WTC11 (cell line): Measurements from ENCODE around the gene TAF4. TPM values are rescaled to one million over a fixed set of nuclear protein-coding genes. Genes with fewer than 3 reads are reported as not detected.

Source experiments
- ATAC-seq: fragments of 200-7000 bp; cut with Tn5 transposase; 2 replicates; pipeline ENCODE4 v1.10.0; 2021; ENCODE audit warnings: mild to moderate bottlenecking, moderate library complexity
- CTCF ChIA-PET: fragments of 300-600 bp; sonication (Branson Sonifier 250); formaldehyde crosslinking; loops from one replicate; lab custom pipeline; 2021; ENCODE audit warnings: antibody characterized with exemption; lab: Charles Lee
- POLR2A ChIA-PET: fragments of 350-600 bp; sonication (Branson Sonifier 250); formaldehyde crosslinking; loops from one replicate; lab custom pipeline; 2021; ENCODE audit warnings: antibody characterized with exemption; lab: Charles Lee
- DNase-seq: peaks from one replicate; pipeline ENCODE4 v3.0.0; 2021; ENCODE audit warnings: low spot score
- H3K27ac Mint-ChIP-seq: 2 replicates; pipeline ENCODE4 v1.8.0; 2021; ENCODE audit warnings: mixed read lengths
- H3K27me3 Mint-ChIP-seq: 2 replicates; pipeline ENCODE4 v1.8.0; 2021; ENCODE audit warnings: low read depth, mild to moderate bottlenecking, moderate library complexity, mixed read lengths
- H3K36me3 Mint-ChIP-seq: 2 replicates; pipeline ENCODE4 v1.8.0; 2021; ENCODE audit warnings: mixed read lengths
- H3K4me1 Mint-ChIP-seq: 2 replicates; pipeline ENCODE4 v1.8.0; 2022; ENCODE audit warnings: mixed read lengths
- H3K4me3 Mint-ChIP-seq: 2 replicates; pipeline ENCODE4 v1.8.0; 2021; ENCODE audit warnings: mild to moderate bottlenecking, moderate library complexity, mixed read lengths
- H3K9me3 Mint-ChIP-seq: 2 replicates; pipeline ENCODE4 v1.8.0; 2021; ENCODE audit warnings: mixed read lengths
- AFF4 ChIP-seq: sonication (generic); formaldehyde crosslinking; IDR thresholded peaks from 2 replicates; pipeline ENCODE4 v1.8.1; 2023; ENCODE audit warnings: mild to moderate bottlenecking, missing genetic modification reagents, borderline replicate concordance
- ATF3 ChIP-seq: sonication (generic); formaldehyde crosslinking; conservative IDR thresholded peaks from 2 replicates; pipeline ENCODE4 v1.8.1; 2022; ENCODE audit warnings: mild to moderate bottlenecking, missing genetic modification reagents
- ESRRA ChIP-seq: sonication (generic); formaldehyde crosslinking; IDR thresholded peaks from 2 replicates; pipeline ENCODE4 v1.8.1; 2022; ENCODE audit warnings: mild to moderate bottlenecking, missing genetic modification reagents, borderline replicate concordance
- FOXJ3 ChIP-seq: sonication (generic); formaldehyde crosslinking; IDR thresholded peaks from 2 replicates; pipeline ENCODE4 v1.9.0; 2021; ENCODE audit warnings: missing genetic modification reagents, mild to moderate bottlenecking, borderline replicate concordance
- FOXP1 ChIP-seq: sonication (generic); formaldehyde crosslinking; IDR thresholded peaks from 2 replicates; pipeline ENCODE4 v1.8.0; 2022; ENCODE audit warnings: missing genetic modification reagents, mild to moderate bottlenecking, moderate library complexity, borderline replicate concordance
- FOXP4 ChIP-seq: sonication (generic); formaldehyde crosslinking; IDR thresholded peaks from 2 replicates; pipeline ENCODE4 v1.8.0; 2022; ENCODE audit warnings: mild to moderate bottlenecking, missing genetic modification reagents
- MLX ChIP-seq: sonication (generic); formaldehyde crosslinking; IDR thresholded peaks from 2 replicates; pipeline ENCODE4 v1.8.1; 2023; ENCODE audit warnings: mild to moderate bottlenecking, missing genetic modification reagents, moderate library complexity
- MYBL2 ChIP-seq: sonication (generic); formaldehyde crosslinking; IDR thresholded peaks from 2 replicates; pipeline ENCODE4 v1.8.1; 2023; ENCODE audit warnings: mild to moderate bottlenecking, moderate library complexity, missing genetic modification reagents
- NFE2L1 ChIP-seq: sonication (generic); formaldehyde crosslinking; IDR thresholded peaks from 2 replicates; pipeline ENCODE4 v1.8.1; 2023; ENCODE audit warnings: missing genetic modification reagents
- NR3C1 ChIP-seq: sonication (generic); formaldehyde crosslinking; conservative IDR thresholded peaks from 2 replicates; pipeline ENCODE4 v1.8.1; 2023; ENCODE audit warnings: low read depth, mild to moderate bottlenecking, missing genetic modification reagents
- OVOL2 ChIP-seq: fragments of 250-450 bp; sonication (Bioruptor Pico); IDR thresholded peaks from 2 replicates; pipeline ENCODE4 v1.9.0; 2021; ENCODE audit warnings: mild to moderate bottlenecking, borderline replicate concordance
- PRRX2 ChIP-seq: fragments of 250-450 bp; sonication (Bioruptor Pico); IDR thresholded peaks from 2 replicates; pipeline ENCODE4 v1.8.0; 2021; ENCODE audit warnings: mild to moderate bottlenecking
- TCF7 ChIP-seq: sonication (generic); formaldehyde crosslinking; IDR thresholded peaks from 2 replicates; pipeline ENCODE4 v1.8.0; 2022; ENCODE audit warnings: mild to moderate bottlenecking, low read depth, missing genetic modification reagents, moderate library complexity
- USF1 ChIP-seq: sonication (generic); formaldehyde crosslinking; IDR thresholded peaks from 2 replicates; pipeline ENCODE4 v1.8.0; 2022; ENCODE audit warnings: mild to moderate bottlenecking, missing genetic modification reagents
- ZBTB21 ChIP-seq: sonication (generic); formaldehyde crosslinking; IDR thresholded peaks from 2 replicates; pipeline ENCODE4 v1.8.1; 2023; ENCODE audit warnings: mild to moderate bottlenecking, missing genetic modification reagents, borderline replicate concordance
- ZMAT4 ChIP-seq: fragments of 250-450 bp; sonication (Bioruptor Pico); IDR thresholded peaks from 2 replicates; pipeline ENCODE4 v1.9.0; 2021; ENCODE audit warnings: mild to moderate bottlenecking
- ZNF512 ChIP-seq: sonication (generic); formaldehyde crosslinking; IDR thresholded peaks from 2 replicates; pipeline ENCODE4 v1.8.1; 2022; ENCODE audit warnings: missing genetic modification reagents, borderline replicate concordance
- ZNF532 ChIP-seq: fragments of 250-450 bp; sonication (Bioruptor Pico); IDR thresholded peaks from 2 replicates; pipeline ENCODE4 v1.9.0; 2021; ENCODE audit warnings: mild to moderate bottlenecking, borderline replicate concordance
- total RNA-seq: library from RNA; stranded (reverse); gene quantifications from 3 replicates; pipeline ENCODE4 v1.2.3, GENCODE V29; 2021

TAF4 gene
- total RNA-seq, 1 experiment from 2014 or later: 34.4 TPM

GRCh38 chr20:62030357-62030756 lies 35.3 kb downstream of the TAF4 start (continued):
- TF ChIP-seq ZNF532 (CRISPR knock-in tag): no peak
- TF ChIP-seq NR3C1: no peak
- TF ChIP-seq ZMAT4 (CRISPR knock-in tag): no peak
- TF ChIP-seq FOXJ3: no peak
- TF ChIP-seq ATF3 (CRISPR knock-in tag): no peak
- TF ChIP-seq NFE2L1 (CRISPR knock-in tag): no peak
- no peak for TF ChIP-seq MYBL2 (CRISPR knock-in tag)
- TF ChIP-seq AFF4 (CRISPR knock-in tag): no peak

- TF ChIP-seq ESRRA (CRISPR knock-in tag) (no peak), MLX (CRISPR knock-in tag) (no peak), FOXP1 (no peak), USF1 (no peak), ZBTB21 (no peak), NR3C1 (no peak), PRRX2 (CRISPR knock-in tag) (no peak), TCF7 (CRISPR knock-in tag) (no peak), ZNF512 (CRISPR knock-in tag) (no peak), FOXP4 (no peak), OVOL2 (CRISPR knock-in tag) (no peak)
- POLR2A ChIA-PET: no interaction called here
- Mint-ChIP-seq H3K9me3 (no peaks in the 10 kb centered on the region), H3K36me3 (no peaks in the 10 kb centered on the region), H3K4me3 (no peak overlapping the region), H3K27ac (no peak overlapping the region; the same call in 1 of the 2 replicates), H3K4me1 (peaks cover 68% of the 10 kb centered on the region), H3K27me3 (no peaks in the 10 kb centered on the region)
- no peak for ATAC-seq
- DNase-seq: no peak
- CTCF ChIA-PET: interaction anchor here (2.8 kb wide), 1 partner anchor 19 kb away, joined by 12 read pairs; no protein-coding TSS in a partner anchor
Observed at GRCh38 chr20:62029949-62030348, 35.7 kb downstream of the TAF4 start.
